ENCODE measurements around the gene CDH2. TPM values are rescaled to one million over a fixed set of nuclear protein-coding genes. Genes with fewer than 3 reads are reported as not detected.

CDH2 gene
- polyA plus RNA-seq, 2 donors, result 0.12 to 0.38 TPM

- no peaks in the 10 kb centered on the region for H3K9me3 ChIP-seq (ENCODE audit: control insufficient read depth in 2 of 2, insufficient read depth in 1 of 2, low read depth in 1 of 2, low read length in 1 of 2)
- no peaks in the 10 kb centered on the region for H3K27me3 ChIP-seq (ENCODE audit: control insufficient read depth in 1 of 2, insufficient read depth in 2 of 2, low read length in 2 of 2)
- no peak overlapping the region for H3K27ac ChIP-seq (ENCODE audit: low read depth in 2 of 2, low read length in 1 of 2)
- H3K4me1 ChIP-seq (ENCODE audit: control insufficient read depth in 2 of 2, insufficient read depth in 2 of 2, low read length in 1 of 2), result no peaks in the 10 kb centered on the region
- no peak overlapping the region for H3K4me3 ChIP-seq (ENCODE audit: low read depth in 1 of 2, low read length in 2 of 2)
- WGBS, 2 donors, result 79 to 82% methylated on average over 3 of the region's 3 CpGs
- H3K36me3 ChIP-seq (ENCODE audit: control insufficient read depth in 2 of 2, insufficient read depth in 2 of 2, low read length in 1 of 2), result no peaks in the 10 kb centered on the region
Observed at GRCh38 chr18:28185121-28185520, 8.2 kb upstream of the CDH2 start.

GRCh38 chr18:28183418-28184078 lies 6.6 kb upstream of the CDH2 start:
- no peaks in the 10 kb centered on the region for H3K9me3 ChIP-seq (ENCODE audit: control insufficient read depth in 2 of 2, insufficient read depth in 1 of 2, low read depth in 1 of 2, low read length in 1 of 2)
- no peaks in the 10 kb centered on the region for H3K36me3 ChIP-seq (ENCODE audit: control insufficient read depth in 2 of 2, insufficient read depth in 2 of 2, low read length in 1 of 2)
- 60 to 69% methylated on average over 4 of the region's 4 CpGs for WGBS, 2 donors
- no peak overlapping the region for H3K27ac ChIP-seq (ENCODE audit: low read depth in 2 of 2, low read length in 1 of 2)
- no peak overlapping the region for H3K4me3 ChIP-seq (ENCODE audit: low read depth in 1 of 2, low read length in 2 of 2)
- no peaks in the 10 kb centered on the region for H3K27me3 ChIP-seq (ENCODE audit: control insufficient read depth in 1 of 2, insufficient read depth in 2 of 2, low read length in 2 of 2)
- no peaks in the 10 kb centered on the region for H3K4me1 ChIP-seq (ENCODE audit: control insufficient read depth in 2 of 2, insufficient read depth in 2 of 2, low read length in 1 of 2)

GRCh38 chr18:28181616-28182015 lies 4.7 kb upstream of the CDH2 start:
- 67 to 68% methylated on average over 2 of the region's 2 CpGs for WGBS, 2 donors
- Histone ChIP-seq H3K9me3 (ENCODE audit: control insufficient read depth in 2 of 2, insufficient read depth in 1 of 2, low read depth in 1 of 2, low read length in 1 of 2) (no peaks in the 10 kb centered on the region), H3K27me3 (ENCODE audit: control insufficient read depth in 1 of 2, insufficient read depth in 2 of 2, low read length in 2 of 2) (peaks cover 0 to 14% of the 10 kb centered on the region in 2 donors), H3K36me3 (ENCODE audit: control insufficient read depth in 2 of 2, insufficient read depth in 2 of 2, low read length in 1 of 2) (no peaks in the 10 kb centered on the region), H3K27ac (ENCODE audit: low read depth in 2 of 2, low read length in 1 of 2) (no peak overlapping the region), H3K4me3 (ENCODE audit: low read depth in 1 of 2, low read length in 2 of 2) (no peak overlapping the region), H3K4me1 (ENCODE audit: control insufficient read depth in 2 of 2, insufficient read depth in 2 of 2, low read length in 1 of 2) (peaks cover under 1 to 2% of the 10 kb centered on the region in 2 donors)

GRCh38 chr18:28178720-28179119 lies 1.8 kb upstream of the CDH2 start:
- no peak overlapping the region for H3K27ac ChIP-seq (ENCODE audit: low read depth in 2 of 2, low read length in 1 of 2)
- 54 to 56% methylated on average over 6 of the region's 6 CpGs for WGBS, 2 donors
- no peak overlapping the region for H3K4me3 ChIP-seq (ENCODE audit: low read depth in 1 of 2, low read length in 2 of 2)
- H3K4me1 ChIP-seq (ENCODE audit: control insufficient read depth in 2 of 2, insufficient read depth in 2 of 2, low read length in 1 of 2), result peaks cover 2 to 7% of the 10 kb centered on the region in 2 donors
- no peaks in the 10 kb centered on the region for H3K36me3 ChIP-seq (ENCODE audit: control insufficient read depth in 2 of 2, insufficient read depth in 2 of 2, low read length in 1 of 2)
- H3K9me3 ChIP-seq (ENCODE audit: control insufficient read depth in 2 of 2, insufficient read depth in 1 of 2, low read depth in 1 of 2, low read length in 1 of 2), result no peaks in the 10 kb centered on the region
- H3K27me3 ChIP-seq (ENCODE audit: control insufficient read depth in 1 of 2, insufficient read depth in 2 of 2, low read length in 2 of 2), result peaks cover 0 to 31% of the 10 kb centered on the region in 2 donors

GRCh38 chr18:28177828-28178635 lies 1.1 kb upstream of the CDH2 start:
- Histone ChIP-seq H3K9me3 (ENCODE audit: control insufficient read depth in 2 of 2, insufficient read depth in 1 of 2, low read depth in 1 of 2, low read length in 1 of 2) (no peaks in the 10 kb centered on the region), H3K27me3 (ENCODE audit: control insufficient read depth in 1 of 2, insufficient read depth in 2 of 2, low read length in 2 of 2) (peaks cover 0 to 31% of the 10 kb centered on the region in 2 donors), H3K4me3 (ENCODE audit: low read depth in 1 of 2, low read length in 2 of 2) (peak overlapping the region; percentile 43 to 51), H3K36me3 (ENCODE audit: control insufficient read depth in 2 of 2, insufficient read depth in 2 of 2, low read length in 1 of 2) (no peaks in the 10 kb centered on the region), H3K27ac (ENCODE audit: low read depth in 2 of 2, low read length in 1 of 2) (peak overlapping the region in 1 of 2 donors; percentile 16), H3K4me1 (ENCODE audit: control insufficient read depth in 2 of 2, insufficient read depth in 2 of 2, low read length in 1 of 2) (peaks cover 2 to 7% of the 10 kb centered on the region in 2 donors)
- 1 to 2% methylated on average over 52 to 83 of the region's 83 CpGs for WGBS, 2 donors

- Histone ChIP-seq H3K4me3 (ENCODE audit: low read depth in 1 of 2, low read length in 2 of 2) (peak overlapping the region; percentile 43 to 51), H3K27me3 (ENCODE audit: control insufficient read depth in 1 of 2, insufficient read depth in 2 of 2, low read length in 2 of 2) (peaks cover 0 to 31% of the 10 kb centered on the region in 2 donors), H3K36me3 (ENCODE audit: control insufficient read depth in 2 of 2, insufficient read depth in 2 of 2, low read length in 1 of 2) (no peaks in the 10 kb centered on the region), H3K9me3 (ENCODE audit: control insufficient read depth in 2 of 2, insufficient read depth in 1 of 2, low read depth in 1 of 2, low read length in 1 of 2) (no peaks in the 10 kb centered on the region), H3K27ac (ENCODE audit: low read depth in 2 of 2, low read length in 1 of 2) (no peak overlapping the region), H3K4me1 (ENCODE audit: control insufficient read depth in 2 of 2, insufficient read depth in 2 of 2, low read length in 1 of 2) (peaks cover 2 to 7% of the 10 kb centered on the region in 2 donors)
- 0 to 2% methylated on average over 15 to 38 of the region's 38 CpGs for WGBS, 2 donors
Observed at GRCh38 chr18:28176698-28176947, 307 bp downstream of the CDH2 start.

- 1 to 2% methylated on average over 44 of the region's 44 CpGs for WGBS, 2 donors
- H3K27me3 ChIP-seq (ENCODE audit: control insufficient read depth in 1 of 2, insufficient read depth in 2 of 2, low read length in 2 of 2), result peaks cover 0 to 31% of the 10 kb centered on the region in 2 donors
- H3K36me3 ChIP-seq (ENCODE audit: control insufficient read depth in 2 of 2, insufficient read depth in 2 of 2, low read length in 1 of 2), result no peaks in the 10 kb centered on the region
- H3K4me1 ChIP-seq (ENCODE audit: control insufficient read depth in 2 of 2, insufficient read depth in 2 of 2, low read length in 1 of 2), result peaks cover 2 to 7% of the 10 kb centered on the region in 2 donors
- no peaks in the 10 kb centered on the region for H3K9me3 ChIP-seq (ENCODE audit: control insufficient read depth in 2 of 2, insufficient read depth in 1 of 2, low read depth in 1 of 2, low read length in 1 of 2)
- H3K27ac ChIP-seq (ENCODE audit: low read depth in 2 of 2, low read length in 1 of 2), result no peak overlapping the region
- peak overlapping the region; percentile 43 to 51 for H3K4me3 ChIP-seq (ENCODE audit: low read depth in 1 of 2, low read length in 2 of 2)
Observed at GRCh38 chr18:28175930-28176697, 816 bp downstream of the CDH2 start.

GRCh38 chr18:28175150-28175929 lies 1.6 kb downstream of the CDH2 start:
- no peaks in the 10 kb centered on the region for H3K9me3 ChIP-seq (ENCODE audit: control insufficient read depth in 2 of 2, insufficient read depth in 1 of 2, low read depth in 1 of 2, low read length in 1 of 2)
- peaks cover 2 to 7% of the 10 kb centered on the region in 2 donors for H3K4me1 ChIP-seq (ENCODE audit: control insufficient read depth in 2 of 2, insufficient read depth in 2 of 2, low read length in 1 of 2)
- H3K27ac ChIP-seq (ENCODE audit: low read depth in 2 of 2, low read length in 1 of 2), result no peak overlapping the region
- 6 to 10% methylated on average over 50 to 53 of the region's 53 CpGs for WGBS, 2 donors
- H3K36me3 ChIP-seq (ENCODE audit: control insufficient read depth in 2 of 2, insufficient read depth in 2 of 2, low read length in 1 of 2), result no peaks in the 10 kb centered on the region
- peaks cover 0 to 31% of the 10 kb centered on the region in 2 donors for H3K27me3 ChIP-seq (ENCODE audit: control insufficient read depth in 1 of 2, insufficient read depth in 2 of 2, low read length in 2 of 2)
- H3K4me3 ChIP-seq (ENCODE audit: low read depth in 1 of 2, low read length in 2 of 2), result peak overlapping the region in 1 of 2 donors; percentile 26

Data from esophagus (tissue), 2 donors.